Measurements from ENCODE around the gene TSHZ2. TPM values are rescaled to one million over a fixed set of nuclear protein-coding genes. Genes with fewer than 3 reads are reported as not detected.

TSHZ2 gene
- total RNA-seq, 1 experiment from 2014 or later: 0.20 TPM

- TF ChIP-seq ZNF532 (CRISPR knock-in tag; IDR thresholded peaks at IDR 0.05; ENCODE audit: borderline replicate concordance): no peak
- no peak for TF ChIP-seq ZNF512 (CRISPR knock-in tag; IDR thresholded peaks at IDR 0.05; ENCODE audit: borderline replicate concordance)
- TF ChIP-seq FOXP4 (CRISPR knock-in tag; IDR thresholded peaks at IDR 0.05): no peak
- no peak for TF ChIP-seq JUN (CRISPR knock-in tag; IDR thresholded peaks at IDR 0.05)
- TF ChIP-seq GRHL2 (CRISPR knock-in tag; IDR thresholded peaks at IDR 0.05; ENCODE audit: insufficient replicate concordance, severe bottlenecking): no peak
- TF ChIP-seq ZNF263 (CRISPR knock-in tag; IDR thresholded peaks at IDR 0.05; ENCODE audit: low read depth): no peak
Observed at GRCh38 chr20:53283011-53283410, 310.9 kb downstream of the TSHZ2 start (continued).

- H3K4me3 Mint-ChIP-seq: no peak overlapping the region; the same call in 1 of the 2 replicates
- H3K4me1 Mint-ChIP-seq: peaks cover 48% of the 10 kb centered on the region
- ChIA-PET CTCF (interaction anchor here (1.2 to 2.2 kb wide), 2 partner anchors 8 to 264 kb away, joined by 6 read pairs; no protein-coding TSS in a partner anchor), POLR2A (no interaction called here)
- no peak for DNase-seq (ENCODE audit: low spot score)
- no peak overlapping the region for H3K27ac Mint-ChIP-seq
- H3K36me3 Mint-ChIP-seq: no peaks in the 10 kb centered on the region
- no peaks in the 10 kb centered on the region for H3K9me3 Mint-ChIP-seq
- no peak for ATAC-seq
- H3K27me3 Mint-ChIP-seq (ENCODE audit: low read depth): peaks cover 4% of the 10 kb centered on the region
- TF ChIP-seq ELF4 (CRISPR knock-in tag; IDR thresholded peaks at IDR 0.05; ENCODE audit: low read depth) (no peak), ERG (CRISPR knock-in tag; IDR thresholded peaks at IDR 0.05) (no peak), ZBTB43 (CRISPR knock-in tag; IDR thresholded peaks at IDR 0.05) (no peak), ATF1 (CRISPR knock-in tag; IDR thresholded peaks at IDR 0.05) (no peak), E2F5 (CRISPR knock-in tag; IDR thresholded peaks at IDR 0.05) (no peak), FOXP4 (CRISPR knock-in tag; IDR thresholded peaks at IDR 0.05) (no peak), EMX1 (CRISPR knock-in tag; IDR thresholded peaks at IDR 0.05) (no peak), IRF2 (CRISPR knock-in tag; IDR thresholded peaks at IDR 0.05; ENCODE audit: borderline replicate concordance, low read depth) (no peak), MLX (CRISPR knock-in tag; IDR thresholded peaks at IDR 0.05) (no peak), ATF3 (CRISPR knock-in tag; conservative IDR thresholded peaks at IDR 0.05) (no peak), ZNF281 (CRISPR knock-in tag; IDR thresholded peaks at IDR 0.05) (no peak)
Observed at GRCh38 chr20:53283597-53283996, 311.4 kb downstream of the TSHZ2 start.

Measured in WTC11 (cell line).